8988T (cell line): ENCODE data around the gene LDLRAD1.
"Not testable (repeated sequence)": the region's sequence is repeated elsewhere in the genome, so short reads cannot be mapped to it uniquely, and the experiment has no call there.

Source experiments
- DNase-seq: peaks from one replicate; pipeline ENCODE4 v3.0.0; 2011

The LDLRAD1 gene

DNA sequence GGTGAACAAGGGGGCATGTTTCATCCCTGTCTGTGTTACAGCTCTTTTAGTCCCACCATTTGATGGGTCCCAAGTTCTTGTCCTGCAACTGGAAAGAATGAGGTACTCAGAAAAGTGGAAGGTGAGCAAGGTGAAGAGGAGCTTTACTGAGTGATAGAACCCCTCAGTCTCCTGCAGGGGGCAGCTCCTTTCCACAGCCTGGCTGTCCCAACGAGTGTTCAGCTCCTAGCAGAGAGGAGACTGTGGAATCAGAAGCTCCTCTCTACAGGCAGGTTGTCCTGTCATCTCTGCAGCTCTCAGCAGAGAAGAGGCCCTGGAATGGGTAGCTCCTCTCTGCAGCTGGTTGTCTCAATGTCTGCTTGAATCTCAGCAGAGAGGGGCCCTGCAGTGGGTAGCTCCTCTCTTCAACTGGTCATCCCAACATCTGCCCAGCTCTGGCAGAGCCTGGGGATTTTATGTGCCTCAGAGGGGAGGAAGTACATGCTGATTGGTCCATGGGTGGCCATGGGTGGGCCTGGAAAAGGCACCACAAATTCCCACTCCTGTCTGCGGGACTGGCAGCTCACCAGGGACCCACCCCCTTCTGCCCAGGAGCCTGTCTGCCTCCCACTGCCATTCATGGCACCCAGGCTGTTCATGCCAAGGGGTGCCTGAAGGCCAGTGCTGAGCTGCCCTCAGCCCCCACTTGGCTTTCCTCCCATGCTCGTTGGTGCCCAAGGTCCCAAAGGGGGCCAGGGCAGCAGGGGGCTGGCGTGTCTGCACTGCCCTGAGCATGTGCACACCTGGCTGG, 25.7 kb downstream of the LDLRAD1 start:
- no peak for DNase-seq

GRCh38 chr1:53987880-53988279, 30.1 kb downstream of the LDLRAD1 start:
- no peak for DNase-seq

DNA sequence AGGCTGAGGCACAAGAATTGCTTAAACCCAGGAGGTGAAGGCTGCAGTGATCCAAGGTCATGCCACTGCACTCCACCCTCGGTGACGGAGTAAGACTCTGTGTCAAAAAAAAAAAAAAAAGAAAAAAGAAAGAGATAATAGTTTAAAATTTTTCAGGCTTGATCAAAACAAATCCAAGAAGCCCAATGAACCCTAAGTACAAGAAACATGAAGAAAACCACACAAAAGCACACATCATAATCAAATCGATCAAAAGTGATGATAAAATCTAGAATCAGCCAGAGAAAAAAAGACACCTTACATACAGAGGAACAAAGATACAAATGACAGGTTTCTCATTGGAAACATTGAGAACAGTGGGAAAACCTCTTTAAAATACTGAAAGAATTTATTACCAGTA, 31.5 kb downstream of the LDLRAD1 start:
- no peak for DNase-seq

- DNase-seq: no peak
These were observed 33.3 kb downstream of the LDLRAD1 start for GRCh38 chr1:53984726-53985125.

- DNase-seq: no peak
These were observed 35.3 kb downstream of the LDLRAD1 start for GRCh38 chr1:53982763-53983104.

DNA sequence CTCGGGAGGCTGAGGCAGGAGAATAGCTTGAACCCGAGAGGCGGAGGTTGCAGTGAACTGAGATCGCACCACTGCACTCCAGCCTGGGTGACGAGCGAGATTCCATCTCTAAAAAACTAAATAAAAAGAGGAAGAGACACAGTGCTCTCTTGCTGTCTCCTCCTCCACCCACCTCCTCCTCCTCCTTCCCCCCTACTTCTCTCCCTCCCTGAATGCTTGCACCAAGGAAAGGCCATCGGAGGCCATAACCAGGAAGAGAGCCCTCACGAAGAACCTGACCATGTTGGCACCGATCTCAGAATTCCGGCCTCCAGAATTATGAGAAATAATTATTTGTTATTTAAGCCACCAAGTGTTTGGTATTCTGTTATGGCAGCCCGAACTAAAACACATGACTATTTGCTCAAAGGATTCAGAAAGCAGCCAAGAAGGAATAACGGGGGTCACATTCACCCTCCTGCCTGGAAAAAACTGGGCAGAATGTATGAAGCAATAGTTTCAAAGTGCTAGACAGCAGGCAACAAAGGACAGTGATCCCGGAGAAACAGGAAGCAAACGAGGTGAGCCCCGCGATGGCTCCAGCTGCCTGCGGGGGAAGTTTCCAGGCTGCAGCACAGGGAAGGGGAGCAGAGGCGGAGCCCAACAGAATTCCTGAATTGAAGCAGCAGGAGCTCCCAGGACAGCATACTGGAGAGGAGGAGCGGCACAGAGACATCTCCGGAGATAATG, 35.8 kb downstream of the LDLRAD1 start:
- no peak for DNase-seq

GRCh38 chr1:53981220-53981619, 36.8 kb downstream of the LDLRAD1 start:
- no peak for DNase-seq

- DNase-seq: no peak
These were observed 38.1 kb downstream of the LDLRAD1 start for GRCh38 chr1:53979712-53980450.

GRCh38 chr1:53975861-53976260, 42.1 kb downstream of the LDLRAD1 start:
- no peak for DNase-seq

DNA sequence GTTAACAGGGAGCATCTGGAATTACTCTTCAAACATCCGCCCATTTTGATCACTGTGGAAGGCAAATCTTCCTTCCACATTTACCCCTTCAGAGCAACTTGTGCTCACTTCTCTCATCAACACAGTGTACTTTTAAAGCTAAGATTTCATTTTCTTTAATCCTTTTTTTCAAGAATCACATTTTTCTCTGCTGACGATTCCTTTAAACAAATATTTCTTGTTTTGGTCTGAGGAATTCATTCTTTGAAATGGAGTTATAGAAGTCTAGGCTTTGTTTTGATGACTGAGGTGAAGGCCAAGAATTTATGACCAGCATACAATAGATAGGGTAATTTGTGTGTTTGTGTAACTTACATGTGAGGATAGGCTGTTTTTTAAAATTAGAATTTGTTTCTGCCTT, 46.3 kb downstream of the LDLRAD1 start:
- DNase-seq: no peak

DNA sequence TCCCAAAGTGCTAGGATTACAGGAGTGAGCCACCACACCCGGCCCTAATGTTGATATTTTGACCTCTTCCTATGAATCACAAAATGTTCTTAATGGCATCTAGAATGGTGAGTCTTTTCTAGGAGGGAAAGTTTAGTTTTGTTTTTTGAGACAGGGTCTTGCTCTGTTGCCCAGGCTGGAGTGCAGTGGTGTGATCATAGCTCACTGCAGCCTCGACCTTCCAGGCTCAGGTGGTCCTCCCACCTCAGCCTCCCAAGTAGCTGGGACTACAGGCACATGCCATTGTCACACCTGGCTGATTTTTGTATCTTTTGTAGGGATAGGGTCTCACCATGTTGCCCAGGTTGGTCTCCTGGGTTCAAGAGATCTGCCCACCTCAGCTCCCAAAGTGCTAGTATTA, 48.7 kb downstream of the LDLRAD1 start:
- not testable (repeated sequence) for DNase-seq

DNA sequence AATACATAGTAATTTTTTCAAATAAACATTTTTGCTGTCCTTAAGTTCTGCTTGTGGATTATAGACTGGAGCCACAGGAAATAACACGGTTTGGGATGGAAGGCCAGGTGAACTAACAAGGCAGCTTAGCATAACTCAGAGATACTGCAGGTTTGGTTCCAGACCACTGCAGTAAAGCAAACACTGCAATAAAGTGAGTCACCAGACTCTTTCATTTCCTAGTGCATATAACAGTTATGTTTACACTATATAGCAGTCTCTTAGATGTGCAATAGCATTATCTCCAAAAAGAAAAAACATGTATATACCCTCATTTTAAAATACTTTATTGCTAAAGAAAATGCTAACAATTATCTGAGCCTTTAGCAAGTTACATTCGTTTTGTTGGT, 49.9 kb downstream of the LDLRAD1 start:
- DNase-seq: no peak

- DNase-seq: no peak
These were observed 50.4 kb downstream of the LDLRAD1 start for GRCh38 chr1:53967409-53968124.

DNA sequence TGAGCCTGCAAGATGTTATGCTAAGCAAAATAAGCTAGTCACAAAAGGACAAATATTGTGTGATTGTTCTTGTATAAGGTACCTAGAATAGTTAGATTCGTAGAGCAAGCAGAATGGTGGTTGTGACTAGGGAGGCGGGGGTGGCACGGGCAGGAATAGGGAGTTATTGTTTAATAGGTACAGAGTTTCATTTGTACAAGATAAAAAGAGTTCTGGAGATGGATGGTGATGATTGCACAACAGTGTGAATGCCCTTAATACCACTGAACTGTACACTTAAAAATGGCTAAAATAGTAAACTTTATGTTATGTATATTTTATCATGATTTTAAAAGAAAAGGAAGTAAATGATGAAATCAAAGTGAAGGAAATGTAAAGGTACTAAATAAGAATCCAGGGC, 51.2 kb downstream of the LDLRAD1 start:
- DNase-seq: no peak

DNA sequence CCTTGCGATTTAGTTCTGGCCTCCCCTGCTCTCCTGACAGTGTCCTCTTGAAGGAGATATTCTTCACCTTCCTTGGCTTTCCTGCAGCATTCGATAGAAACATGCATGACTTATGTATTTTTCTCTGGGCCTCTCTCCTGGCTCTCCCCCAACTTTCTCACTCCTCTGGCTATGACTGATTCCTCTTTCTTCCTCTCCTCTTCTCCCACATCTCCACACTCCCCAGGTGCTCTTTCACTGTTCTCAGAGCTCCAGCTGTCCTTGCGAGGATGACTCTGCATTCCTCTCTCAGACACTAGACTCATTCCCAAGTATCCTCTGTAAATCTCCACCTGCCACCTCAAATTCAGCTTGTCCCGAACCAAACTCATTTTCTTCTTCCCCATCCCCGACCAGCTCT, 53.9 kb downstream of the LDLRAD1 start:
- DNase-seq: no peak

DNA sequence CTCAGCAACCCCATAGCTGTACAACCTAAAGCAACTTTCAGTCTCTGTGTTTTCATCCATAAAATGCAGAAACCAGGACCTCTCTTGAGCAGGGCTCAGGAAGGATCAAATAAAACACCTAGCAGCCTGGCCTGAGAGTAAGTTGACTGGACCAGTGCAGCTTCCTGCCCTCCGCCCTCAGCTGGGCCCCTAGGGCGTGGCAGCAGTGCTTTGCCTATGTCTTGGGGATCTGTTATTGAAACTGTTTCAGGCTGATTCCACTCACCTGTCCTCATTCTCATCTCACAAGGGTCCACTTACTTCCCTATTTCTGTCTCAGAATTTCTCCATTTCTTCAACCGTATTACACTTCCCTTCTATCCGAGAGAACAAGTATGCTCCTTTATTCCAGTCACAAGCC, 54.5 kb downstream of the LDLRAD1 start:
- no peak for DNase-seq

DNA sequence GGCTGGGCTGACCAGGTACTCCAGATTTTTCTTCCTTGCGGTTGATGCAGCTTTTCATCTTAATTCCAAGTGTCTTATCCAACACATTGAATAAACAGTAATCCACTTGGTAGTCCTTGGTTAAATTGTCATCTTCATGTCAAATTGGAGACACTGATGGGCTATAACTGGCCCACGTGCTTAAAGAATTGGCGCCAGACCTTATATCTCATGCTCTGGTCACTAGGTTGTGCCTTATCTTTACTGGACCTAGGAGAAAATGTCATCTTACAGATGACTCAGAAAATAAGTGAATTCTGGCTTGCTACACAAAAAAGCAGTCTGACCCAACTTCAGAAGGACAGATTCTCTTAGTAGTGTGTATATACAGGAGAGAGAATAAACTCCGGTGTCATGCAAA, 55.6 kb downstream of the LDLRAD1 start:
- DNase-seq: no peak

GRCh38 chr1:53959664-53960250, 58.2 kb downstream of the LDLRAD1 start:
- no peak for DNase-seq
